ENCODE measurements around the gene PIGN. TPM values are rescaled to one million over a fixed set of nuclear protein-coding genes. Genes with fewer than 3 reads are reported as not detected.

The PIGN gene
- polyA plus RNA-seq, 1 donor from 2014 or later = 8.7 TPM

DNA sequence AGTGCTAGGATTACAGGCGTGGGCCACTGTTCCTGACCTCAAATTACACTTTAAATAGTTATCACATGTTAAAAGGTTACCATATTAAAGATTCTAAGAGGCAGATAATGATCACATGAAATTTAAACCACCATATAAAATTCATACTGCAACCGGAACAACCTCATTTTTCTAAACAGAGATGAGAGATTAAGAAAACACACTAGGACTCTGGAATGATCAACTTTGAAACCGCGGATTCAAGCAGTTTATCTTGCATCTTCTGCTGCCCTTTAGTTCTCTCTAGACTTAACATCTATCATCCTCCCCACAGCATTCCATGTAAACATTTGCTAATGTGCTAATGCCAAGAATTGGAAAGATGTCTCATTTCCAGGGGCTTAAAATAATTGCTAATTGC lies 115.8 kb downstream of the PIGN start:
- Histone ChIP-seq H3K27ac (ENCODE audit: low read length) (no peak overlapping the region), H3K36me3 (ENCODE audit: insufficient read depth, low read length) (no peaks in the 10 kb centered on the region)

DNA sequence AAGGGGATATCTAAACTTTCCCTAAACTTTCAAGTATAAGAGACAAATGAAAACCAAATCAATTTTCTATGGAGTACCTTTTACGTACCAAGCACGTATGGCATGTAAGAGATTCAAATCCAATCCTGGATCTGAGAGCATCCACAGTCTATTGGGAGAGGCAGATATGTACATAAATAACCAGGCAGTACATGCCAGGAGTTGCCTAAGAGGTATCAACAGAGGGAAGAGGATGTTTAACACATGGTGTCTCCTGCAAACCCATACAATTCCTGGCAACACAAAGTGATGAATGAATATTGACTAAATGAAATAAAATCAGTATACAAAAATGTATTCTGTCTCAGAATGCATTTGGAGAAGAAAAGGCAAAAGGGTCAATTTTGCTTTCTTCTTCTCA lies 116.6 kb downstream of the PIGN start:
- no peaks in the 10 kb centered on the region for H4K20me1 ChIP-seq (ENCODE audit: insufficient read depth)
- H3K9me3 ChIP-seq (ENCODE audit: low read length) = no peaks in the 10 kb centered on the region
- H3K36me3 ChIP-seq (ENCODE audit: insufficient read depth, low read length) = no peaks in the 10 kb centered on the region
- H2AFZ ChIP-seq (ENCODE audit: low read depth, low read length) = no peak overlapping the region
- TF ChIP-seq, protein P1, sequence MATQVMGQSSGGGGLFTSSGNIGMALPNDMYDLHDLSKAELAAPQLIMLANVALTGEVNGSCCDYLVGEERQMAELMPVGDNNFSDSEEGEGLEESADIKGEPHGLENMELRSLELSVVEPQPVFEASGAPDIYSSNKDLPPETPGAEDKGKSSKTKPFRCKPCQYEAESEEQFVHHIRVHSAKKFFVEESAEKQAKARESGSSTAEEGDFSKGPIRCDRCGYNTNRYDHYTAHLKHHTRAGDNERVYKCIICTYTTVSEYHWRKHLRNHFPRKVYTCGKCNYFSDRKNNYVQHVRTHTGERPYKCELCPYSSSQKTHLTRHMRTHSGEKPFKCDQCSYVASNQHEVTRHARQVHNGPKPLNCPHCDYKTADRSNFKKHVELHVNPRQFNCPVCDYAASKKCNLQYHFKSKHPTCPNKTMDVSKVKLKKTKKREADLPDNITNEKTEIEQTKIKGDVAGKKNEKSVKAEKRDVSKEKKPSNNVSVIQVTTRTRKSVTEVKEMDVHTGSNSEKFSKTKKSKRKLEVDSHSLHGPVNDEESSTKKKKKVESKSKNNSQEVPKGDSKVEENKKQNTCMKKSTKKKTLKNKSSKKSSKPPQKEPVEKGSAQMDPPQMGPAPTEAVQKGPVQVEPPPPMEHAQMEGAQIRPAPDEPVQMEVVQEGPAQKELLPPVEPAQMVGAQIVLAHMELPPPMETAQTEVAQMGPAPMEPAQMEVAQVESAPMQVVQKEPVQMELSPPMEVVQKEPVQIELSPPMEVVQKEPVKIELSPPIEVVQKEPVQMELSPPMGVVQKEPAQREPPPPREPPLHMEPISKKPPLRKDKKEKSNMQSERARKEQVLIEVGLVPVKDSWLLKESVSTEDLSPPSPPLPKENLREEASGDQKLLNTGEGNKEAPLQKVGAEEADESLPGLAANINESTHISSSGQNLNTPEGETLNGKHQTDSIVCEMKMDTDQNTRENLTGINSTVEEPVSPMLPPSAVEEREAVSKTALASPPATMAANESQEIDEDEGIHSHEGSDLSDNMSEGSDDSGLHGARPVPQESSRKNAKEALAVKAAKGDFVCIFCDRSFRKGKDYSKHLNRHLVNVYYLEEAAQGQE (IDR thresholded peaks at IDR 0.05; ENCODE audit: borderline replicate concordance) = no peak
- TF ChIP-seq POLR2AphosphoS5 (IDR thresholded peaks at IDR 0.05) (no peak), TAF1 (IDR thresholded peaks at IDR 0.05; ENCODE audit: low read depth) (no peak), RAD21 (conservative IDR thresholded peaks at IDR 0.05) (no peak), SMC3 (conservative IDR thresholded peaks at IDR 0.05; ENCODE audit: poor library complexity) (no peak), EZH2 (IDR thresholded peaks at IDR 0.05; ENCODE audit: borderline replicate concordance, insufficient read depth, low read length, poor library complexity, severe bottlenecking) (no peak), EP300 (conservative IDR thresholded peaks at IDR 0.05; ENCODE audit: poor library complexity, severe bottlenecking) (no peak), MXI1 (conservative IDR thresholded peaks at IDR 0.05; ENCODE audit: poor library complexity, severe bottlenecking) (no peak)
- TF ChIP-seq, protein P2, sequence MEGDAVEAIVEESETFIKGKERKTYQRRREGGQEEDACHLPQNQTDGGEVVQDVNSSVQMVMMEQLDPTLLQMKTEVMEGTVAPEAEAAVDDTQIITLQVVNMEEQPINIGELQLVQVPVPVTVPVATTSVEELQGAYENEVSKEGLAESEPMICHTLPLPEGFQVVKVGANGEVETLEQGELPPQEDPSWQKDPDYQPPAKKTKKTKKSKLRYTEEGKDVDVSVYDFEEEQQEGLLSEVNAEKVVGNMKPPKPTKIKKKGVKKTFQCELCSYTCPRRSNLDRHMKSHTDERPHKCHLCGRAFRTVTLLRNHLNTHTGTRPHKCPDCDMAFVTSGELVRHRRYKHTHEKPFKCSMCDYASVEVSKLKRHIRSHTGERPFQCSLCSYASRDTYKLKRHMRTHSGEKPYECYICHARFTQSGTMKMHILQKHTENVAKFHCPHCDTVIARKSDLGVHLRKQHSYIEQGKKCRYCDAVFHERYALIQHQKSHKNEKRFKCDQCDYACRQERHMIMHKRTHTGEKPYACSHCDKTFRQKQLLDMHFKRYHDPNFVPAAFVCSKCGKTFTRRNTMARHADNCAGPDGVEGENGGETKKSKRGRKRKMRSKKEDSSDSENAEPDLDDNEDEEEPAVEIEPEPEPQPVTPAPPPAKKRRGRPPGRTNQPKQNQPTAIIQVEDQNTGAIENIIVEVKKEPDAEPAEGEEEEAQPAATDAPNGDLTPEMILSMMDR (IDR thresholded peaks at IDR 0.05; ENCODE audit: poor library complexity, severe bottlenecking) = no peak
- no peak overlapping the region for H3K4me3 ChIP-seq (ENCODE audit: low read length)
- no peaks in the 10 kb centered on the region for H3K9me2 ChIP-seq (ENCODE audit: insufficient read depth, low read length)
- no peaks in the 10 kb centered on the region for H3K27me3 ChIP-seq (ENCODE audit: insufficient read depth, low read depth, low read length)
- H3F3A ChIP-seq (ENCODE audit: insufficient read depth, low read length, poor library complexity, severe bottlenecking) = no peaks in the 10 kb centered on the region
- H3K9ac ChIP-seq (ENCODE audit: low read length) = no peak overlapping the region
- no peak overlapping the region for H3K4me2 ChIP-seq (ENCODE audit: low read length)
- no peak overlapping the region for H3K27ac ChIP-seq (ENCODE audit: low read length)
- no peaks in the 10 kb centered on the region for H3K79me2 ChIP-seq (replicated peaks; ENCODE audit: insufficient read depth, low read length)

More for the DNA sequence above, 115.8 kb downstream of the PIGN start:
- no peak overlapping the region for H3K4me3 ChIP-seq (ENCODE audit: low read length)
- no peaks in the 10 kb centered on the region for H3K9me3 ChIP-seq (ENCODE audit: low read length)
- H3K4me2 ChIP-seq (ENCODE audit: low read length) = no peak overlapping the region
- no peaks in the 10 kb centered on the region for H3F3A ChIP-seq (ENCODE audit: insufficient read depth, low read length, poor library complexity, severe bottlenecking)
- TF ChIP-seq SMC3 (conservative IDR thresholded peaks at IDR 0.05; ENCODE audit: poor library complexity) = no peak
- no peak for TF ChIP-seq EZH2 (IDR thresholded peaks at IDR 0.05; ENCODE audit: borderline replicate concordance, insufficient read depth, low read length, poor library complexity, severe bottlenecking)
- H3K9me2 ChIP-seq (ENCODE audit: insufficient read depth, low read length) = no peaks in the 10 kb centered on the region
- no peak overlapping the region for H2AFZ ChIP-seq (ENCODE audit: low read depth, low read length)
- H3K27me3 ChIP-seq (ENCODE audit: insufficient read depth, low read depth, low read length) = no peaks in the 10 kb centered on the region
- H3K9ac ChIP-seq (ENCODE audit: low read length) = no peak overlapping the region
- H3K79me2 ChIP-seq (replicated peaks; ENCODE audit: insufficient read depth, low read length) = no peaks in the 10 kb centered on the region
- H4K20me1 ChIP-seq (ENCODE audit: insufficient read depth) = no peaks in the 10 kb centered on the region

DNA sequence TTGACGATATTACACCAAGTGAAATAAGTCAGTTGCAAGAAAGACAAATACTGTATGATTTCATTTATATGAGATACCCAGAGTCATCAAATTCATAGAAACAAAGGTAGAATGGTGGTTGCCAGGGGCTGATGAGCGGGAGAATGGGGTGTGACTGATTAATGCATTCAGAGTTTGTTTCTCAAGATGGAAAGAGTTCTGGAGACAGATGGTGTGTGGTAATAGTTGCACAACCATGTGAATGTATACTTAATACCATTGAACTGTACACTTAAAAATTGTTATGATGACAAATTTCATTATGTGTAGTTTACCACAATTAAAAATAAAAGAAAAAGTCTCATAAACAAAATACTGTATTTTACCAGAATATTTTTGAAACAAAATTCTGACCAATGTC lies 117.3 kb downstream of the PIGN start:
- Histone ChIP-seq H3K4me2 (ENCODE audit: low read length) (no peak overlapping the region), H3K79me2 (replicated peaks; ENCODE audit: insufficient read depth, low read length) (no peaks in the 10 kb centered on the region), H4K20me1 (ENCODE audit: insufficient read depth) (no peaks in the 10 kb centered on the region), H3K9me2 (ENCODE audit: insufficient read depth, low read length) (no peaks in the 10 kb centered on the region), H2AFZ (ENCODE audit: low read depth, low read length) (no peak overlapping the region), H3K27ac (ENCODE audit: low read length) (no peak overlapping the region), H3K36me3 (ENCODE audit: insufficient read depth, low read length) (no peaks in the 10 kb centered on the region), H3K9ac (ENCODE audit: low read length) (no peak overlapping the region), H3K9me3 (ENCODE audit: low read length) (no peaks in the 10 kb centered on the region), H3K4me3 (ENCODE audit: low read length) (no peak overlapping the region), H3F3A (ENCODE audit: insufficient read depth, low read length, poor library complexity, severe bottlenecking) (no peaks in the 10 kb centered on the region), H3K27me3 (ENCODE audit: insufficient read depth, low read depth, low read length) (no peaks in the 10 kb centered on the region)
- TF ChIP-seq POLR2AphosphoS5 (IDR thresholded peaks at IDR 0.05) (no peak), MXI1 (conservative IDR thresholded peaks at IDR 0.05; ENCODE audit: poor library complexity, severe bottlenecking) (no peak), SMC3 (conservative IDR thresholded peaks at IDR 0.05; ENCODE audit: poor library complexity) (no peak), EZH2 (IDR thresholded peaks at IDR 0.05; ENCODE audit: borderline replicate concordance, insufficient read depth, low read length, poor library complexity, severe bottlenecking) (no peak), EP300 (conservative IDR thresholded peaks at IDR 0.05; ENCODE audit: poor library complexity, severe bottlenecking) (no peak), RAD21 (conservative IDR thresholded peaks at IDR 0.05) (no peak), TAF1 (IDR thresholded peaks at IDR 0.05; ENCODE audit: low read depth) (no peak)
- TF ChIP-seq, protein P1 (IDR thresholded peaks at IDR 0.05; ENCODE audit: borderline replicate concordance) = no peak
- TF ChIP-seq, protein P2 (IDR thresholded peaks at IDR 0.05; ENCODE audit: poor library complexity, severe bottlenecking) = no peak

All from neural cell (in vitro differentiated cells).